GM10248 (cell line): ENCODE data around the gene KRT34.
"Not testable (repeated sequence)": the region's sequence is repeated elsewhere in the genome, so short reads cannot be mapped to it uniquely, and the experiment has no call there.

Experiments
- CTCF ChIA-PET: fragments of 300-600 bp; sonication (Branson Sonifier 250); formaldehyde crosslinking; extraction: SDS; loops from one replicate; lab custom pipeline; 2021; ENCODE audit warnings: antibody characterized with exemption; lab: Yijun Ruan, JAX
- POLR2A ChIA-PET: fragments of 350-650 bp; sonication (Branson Sonifier 250); formaldehyde crosslinking; extraction: SDS; loops from one replicate; lab custom pipeline; 2020; ENCODE audit warnings: antibody characterized with exemption; lab: Yijun Ruan, JAX
- DNase-seq: peaks from one replicate; pipeline ENCODE4 v3.0.0; 2012; ENCODE audit errors: extremely low spot score
- TF ChIP-seq, protein P1 (sequence below): IDR thresholded peaks from 2 replicates; pipeline ENCODE4 v1.5.1; 2012; ENCODE audit warnings: mild to moderate bottlenecking, low read depth; ENCODE audit errors: extremely low read depth, missing control alignments, control extremely low read depth

KRT34 gene

DNA sequence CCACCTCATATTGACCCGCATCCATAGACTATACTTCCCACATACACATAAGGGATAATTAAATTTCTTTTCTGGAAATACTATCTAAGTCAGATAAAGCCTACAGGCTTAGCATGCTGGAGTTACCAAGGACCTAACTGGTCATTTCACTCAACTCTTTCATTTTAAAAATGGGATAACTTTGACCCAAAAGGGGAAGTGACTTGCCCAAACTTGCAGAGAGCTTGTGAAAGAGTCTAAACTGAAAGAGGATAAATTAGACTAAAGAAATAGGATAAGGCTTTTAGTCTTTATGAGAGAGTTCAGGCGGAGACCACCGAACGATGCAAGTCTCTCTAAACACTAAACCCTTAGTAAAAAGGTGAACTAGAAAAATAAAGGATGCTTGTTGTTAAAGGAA lies 27.6 kb downstream of the KRT34 start:
- ChIA-PET POLR2A (no interaction called here), CTCF (interaction anchor here (2.3 kb wide), 1 partner anchor 15 kb away, joined by 11 read pairs; the partner anchor contains the start of gene KRT33B)
- DNase-seq = no peak
- TF ChIP-seq, protein P1, sequence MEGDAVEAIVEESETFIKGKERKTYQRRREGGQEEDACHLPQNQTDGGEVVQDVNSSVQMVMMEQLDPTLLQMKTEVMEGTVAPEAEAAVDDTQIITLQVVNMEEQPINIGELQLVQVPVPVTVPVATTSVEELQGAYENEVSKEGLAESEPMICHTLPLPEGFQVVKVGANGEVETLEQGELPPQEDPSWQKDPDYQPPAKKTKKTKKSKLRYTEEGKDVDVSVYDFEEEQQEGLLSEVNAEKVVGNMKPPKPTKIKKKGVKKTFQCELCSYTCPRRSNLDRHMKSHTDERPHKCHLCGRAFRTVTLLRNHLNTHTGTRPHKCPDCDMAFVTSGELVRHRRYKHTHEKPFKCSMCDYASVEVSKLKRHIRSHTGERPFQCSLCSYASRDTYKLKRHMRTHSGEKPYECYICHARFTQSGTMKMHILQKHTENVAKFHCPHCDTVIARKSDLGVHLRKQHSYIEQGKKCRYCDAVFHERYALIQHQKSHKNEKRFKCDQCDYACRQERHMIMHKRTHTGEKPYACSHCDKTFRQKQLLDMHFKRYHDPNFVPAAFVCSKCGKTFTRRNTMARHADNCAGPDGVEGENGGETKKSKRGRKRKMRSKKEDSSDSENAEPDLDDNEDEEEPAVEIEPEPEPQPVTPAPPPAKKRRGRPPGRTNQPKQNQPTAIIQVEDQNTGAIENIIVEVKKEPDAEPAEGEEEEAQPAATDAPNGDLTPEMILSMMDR = no peak

DNA sequence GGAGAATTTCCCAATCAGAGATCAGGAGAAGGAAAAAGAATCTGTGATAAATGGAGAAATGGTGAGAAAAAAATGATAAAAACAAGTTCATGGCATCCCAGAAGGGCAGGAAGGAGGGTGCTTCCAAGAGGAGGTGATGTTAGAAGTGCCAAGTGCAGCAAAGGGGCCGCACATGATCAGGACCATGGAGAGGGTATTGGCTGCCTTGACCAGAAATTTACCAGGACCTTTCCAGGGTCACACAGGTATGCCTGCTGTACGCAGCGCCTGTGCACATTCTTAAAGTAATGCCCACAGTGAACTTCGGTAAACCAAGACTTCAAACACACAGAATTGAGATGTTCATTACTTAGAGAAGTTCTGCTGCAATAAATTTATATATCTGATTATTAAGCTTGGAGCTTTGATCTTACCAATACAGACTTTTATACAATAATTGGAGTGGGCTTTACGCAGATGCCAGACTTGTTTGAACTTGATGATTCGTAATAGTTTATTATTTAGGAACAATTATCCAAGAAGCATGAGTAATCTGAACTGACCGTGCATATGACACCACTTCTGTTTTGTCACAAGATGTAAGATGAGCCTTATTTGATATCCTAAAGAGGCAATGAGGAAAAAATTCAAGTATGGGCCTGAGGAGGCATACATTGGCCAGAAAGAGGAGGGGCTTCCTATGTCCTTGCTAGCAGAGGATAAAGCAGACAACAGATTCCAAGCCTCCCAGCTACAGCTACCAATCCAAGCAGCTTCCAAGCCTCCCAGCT lies 29.3 kb downstream of the KRT34 start:
- TF ChIP-seq, protein P1 = no peak
- ChIA-PET CTCF (interaction anchor here (1.0 to 1.3 kb wide), 2 partner anchors 13 to 30 kb away, joined by 3 read pairs; no protein-coding TSS in a partner anchor), POLR2A (no interaction called here)
- DNase-seq = no peak

DNA sequence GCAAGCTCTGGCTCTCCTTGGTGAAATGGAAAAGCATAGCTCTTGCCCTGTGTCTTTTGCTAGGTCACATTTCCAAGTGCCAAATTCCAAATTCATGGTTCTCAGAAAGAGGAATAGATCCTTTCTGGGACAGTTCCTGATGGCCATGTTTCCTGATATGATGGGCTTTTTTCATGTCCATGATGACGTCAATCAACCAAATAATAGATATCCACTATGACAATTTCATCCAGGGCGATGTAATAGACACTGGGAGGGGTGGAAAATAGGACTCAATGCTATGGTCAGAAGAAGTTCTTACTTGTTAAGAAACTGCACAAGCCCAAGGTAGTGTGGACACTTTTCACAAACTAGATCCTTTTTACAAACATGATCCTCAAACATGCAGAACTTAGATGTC lies 30.9 kb downstream of the KRT34 start:
- TF ChIP-seq, protein P1 = no peak
- CTCF ChIA-PET = no interaction called here
- POLR2A ChIA-PET = no interaction called here
- no peak for DNase-seq

DNA sequence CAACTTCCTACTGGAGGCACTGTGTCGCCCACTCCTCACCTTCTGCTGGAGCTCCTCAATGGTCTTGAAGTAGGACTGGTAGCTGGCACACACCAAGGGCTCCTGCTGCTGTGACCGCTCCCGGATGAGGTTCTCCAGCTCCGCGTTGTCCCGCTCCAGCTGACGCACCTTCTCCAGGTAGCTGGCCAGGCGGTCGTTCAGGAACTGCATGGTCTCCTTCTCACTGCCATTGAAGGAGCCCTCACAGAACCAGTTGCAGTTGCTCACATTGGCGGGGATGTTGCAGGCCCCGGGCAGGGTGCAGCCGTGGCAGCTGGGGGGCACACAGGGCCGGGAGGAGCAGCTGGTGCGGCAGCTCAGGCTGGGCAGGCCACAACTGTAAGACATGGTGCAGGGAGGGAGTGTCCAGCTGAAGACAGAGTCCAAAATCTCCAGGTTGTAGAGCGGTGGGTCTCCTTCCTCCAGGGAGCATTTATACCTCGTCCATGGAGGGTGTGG lies 31.7 kb downstream of the KRT34 start, which contains the start of gene KRT33A:
TSS of gene KRT33A (minus strand) at position 448 of the 498 bp plus-strand sequence. CDS start at position 387, 61 bp downstream.
- POLR2A ChIA-PET, CTCF ChIA-PET, DNase-seq: not testable (repeated sequence)

DNA sequence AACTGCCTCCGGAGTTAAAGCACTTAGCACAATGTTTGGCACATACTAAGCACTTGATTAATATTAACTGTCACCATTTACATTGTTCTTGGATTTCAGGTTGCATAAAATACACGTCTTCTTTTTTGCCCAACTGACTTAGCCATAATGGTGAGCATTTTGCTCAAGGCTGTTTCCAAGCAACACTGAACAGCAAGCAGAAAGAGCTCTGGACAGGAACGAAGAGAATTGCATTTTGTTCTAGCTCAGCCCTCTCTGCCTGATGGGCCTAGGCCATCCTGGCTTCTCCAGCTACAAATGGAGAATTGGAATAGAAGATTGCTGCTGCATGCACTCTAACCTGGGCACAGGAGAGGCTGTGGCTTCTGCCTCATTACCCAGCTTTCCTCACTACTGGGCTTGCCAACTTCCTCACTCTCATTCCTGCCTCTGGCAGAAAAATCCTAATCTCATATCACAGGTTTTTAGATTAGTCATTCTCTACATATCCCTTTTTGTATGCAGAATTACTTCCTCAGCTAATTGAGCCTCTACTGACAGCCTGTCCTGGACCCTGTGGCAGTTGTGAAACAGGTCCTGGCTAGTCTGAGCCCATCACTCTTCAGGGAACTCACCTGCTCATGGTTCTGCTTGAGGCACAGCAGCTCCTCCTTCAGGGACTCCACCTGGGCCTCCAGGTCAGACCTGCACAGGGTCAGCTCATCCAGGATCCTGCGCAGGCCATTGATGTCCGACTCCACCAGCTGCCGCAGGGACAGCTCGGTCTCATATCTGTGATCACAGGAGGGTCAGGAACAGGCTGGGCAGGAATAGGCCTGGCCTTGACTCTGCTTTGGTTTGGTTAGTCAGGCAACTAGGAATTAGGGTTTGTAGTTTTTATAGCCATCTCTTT lies 34.0 kb downstream of the KRT34 start:
- DNase-seq = no peak
- TF ChIP-seq, protein P1 = no peak
- ChIA-PET CTCF (interaction anchor here (0.8 to 1.7 kb wide), 3 partner anchors 8 to 23 kb away, joined by 3 to 4 read pairs (median 4); no protein-coding TSS in a partner anchor), POLR2A (no interaction called here)

DNA sequence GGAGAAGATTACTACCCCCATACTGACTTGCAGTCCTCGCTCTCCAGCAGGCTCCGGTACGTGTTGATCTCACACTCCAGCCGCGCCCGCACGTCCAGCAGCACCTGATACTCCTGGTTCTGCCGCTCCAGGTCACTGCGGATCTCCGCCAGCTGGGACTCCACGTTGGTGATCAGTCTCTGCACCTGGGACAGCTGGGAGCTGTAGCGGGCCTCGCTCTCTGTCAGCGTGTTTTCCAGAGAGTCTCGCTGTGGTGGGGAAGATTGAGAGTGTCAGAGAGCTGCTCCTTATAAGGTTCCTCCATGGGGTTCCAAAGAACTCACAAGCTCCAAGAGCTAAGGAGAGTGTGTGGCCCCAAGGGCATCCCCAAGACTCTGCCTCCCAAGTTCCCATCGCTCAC lies 35.7 kb downstream of the KRT34 start:
- CTCF ChIA-PET, DNase-seq, POLR2A ChIA-PET: not testable (repeated sequence)

DNA sequence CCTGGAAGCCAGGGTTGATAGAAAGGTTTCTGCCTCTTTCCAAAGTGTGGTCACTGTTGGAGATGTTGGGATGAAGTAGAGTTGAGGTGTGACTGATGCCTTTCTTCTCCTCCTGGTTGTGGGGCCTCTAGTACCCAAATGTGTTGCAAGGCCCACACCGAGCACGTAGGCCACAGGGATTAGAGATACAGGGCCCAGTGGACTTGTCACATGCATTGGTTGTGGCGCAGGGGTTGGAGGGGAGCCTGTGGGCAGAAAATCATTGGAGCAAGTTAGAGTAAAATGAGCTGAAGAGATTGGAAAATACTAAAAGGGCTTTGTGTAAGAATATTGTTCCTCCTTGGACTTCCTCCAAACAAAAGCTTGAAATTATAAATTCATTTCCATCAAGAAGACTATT lies 36.1 kb downstream of the KRT34 start:
- TF ChIP-seq, protein P1 = no peak
- ChIA-PET POLR2A (no interaction called here), CTCF (no interaction called here)
- DNase-seq = no peak
